ENCODE results near the gene DAAM2. TPM values are rescaled to one million over a fixed set of nuclear protein-coding genes. Genes with fewer than 3 reads are reported as not detected.

DAAM2 gene
- total RNA-seq, 1 donor from 2014 or later = 87.2 TPM

DNA sequence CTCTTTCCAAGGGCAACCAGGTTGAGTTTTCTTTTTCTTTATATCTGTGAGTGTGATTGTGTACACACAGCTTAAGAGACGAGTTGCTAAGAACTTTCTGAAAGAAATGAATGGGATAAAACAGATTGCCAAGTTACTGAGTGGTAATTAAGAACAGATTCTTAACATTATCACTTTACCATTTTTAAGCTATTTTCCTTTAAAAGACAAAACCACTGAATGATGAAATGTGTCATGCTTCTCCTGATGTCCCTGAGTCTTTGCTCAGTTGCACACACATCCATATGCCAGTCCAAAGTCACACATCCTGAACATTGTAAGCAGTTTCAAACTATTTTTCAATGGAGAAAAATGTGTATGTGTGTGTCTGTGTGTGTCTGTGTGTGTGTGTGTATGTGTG is 5.5 kb upstream of the DAAM2 start:
- no peak overlapping the region for H3K4me3 Mint-ChIP-seq (ENCODE audit: unreplicated experiment)
- no peaks in the 10 kb centered on the region for H3K27me3 Mint-ChIP-seq (ENCODE audit: unreplicated experiment)
- DNase-seq (ENCODE audit: extremely low spot score, unreplicated experiment) = no peak
- TF ChIP-seq, protein P1, sequence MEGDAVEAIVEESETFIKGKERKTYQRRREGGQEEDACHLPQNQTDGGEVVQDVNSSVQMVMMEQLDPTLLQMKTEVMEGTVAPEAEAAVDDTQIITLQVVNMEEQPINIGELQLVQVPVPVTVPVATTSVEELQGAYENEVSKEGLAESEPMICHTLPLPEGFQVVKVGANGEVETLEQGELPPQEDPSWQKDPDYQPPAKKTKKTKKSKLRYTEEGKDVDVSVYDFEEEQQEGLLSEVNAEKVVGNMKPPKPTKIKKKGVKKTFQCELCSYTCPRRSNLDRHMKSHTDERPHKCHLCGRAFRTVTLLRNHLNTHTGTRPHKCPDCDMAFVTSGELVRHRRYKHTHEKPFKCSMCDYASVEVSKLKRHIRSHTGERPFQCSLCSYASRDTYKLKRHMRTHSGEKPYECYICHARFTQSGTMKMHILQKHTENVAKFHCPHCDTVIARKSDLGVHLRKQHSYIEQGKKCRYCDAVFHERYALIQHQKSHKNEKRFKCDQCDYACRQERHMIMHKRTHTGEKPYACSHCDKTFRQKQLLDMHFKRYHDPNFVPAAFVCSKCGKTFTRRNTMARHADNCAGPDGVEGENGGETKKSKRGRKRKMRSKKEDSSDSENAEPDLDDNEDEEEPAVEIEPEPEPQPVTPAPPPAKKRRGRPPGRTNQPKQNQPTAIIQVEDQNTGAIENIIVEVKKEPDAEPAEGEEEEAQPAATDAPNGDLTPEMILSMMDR (IDR thresholded peaks at IDR 0.05) = no peak
- H3K27ac Mint-ChIP-seq (ENCODE audit: unreplicated experiment) = no peak overlapping the region
- no peaks in the 10 kb centered on the region for H3K36me3 Mint-ChIP-seq (ENCODE audit: unreplicated experiment)
- peaks cover 12% of the 10 kb centered on the region for H3K9me3 Mint-ChIP-seq (ENCODE audit: unreplicated experiment)
- peaks cover 6% of the 10 kb centered on the region for H3K4me1 Mint-ChIP-seq (ENCODE audit: unreplicated experiment)

DNA sequence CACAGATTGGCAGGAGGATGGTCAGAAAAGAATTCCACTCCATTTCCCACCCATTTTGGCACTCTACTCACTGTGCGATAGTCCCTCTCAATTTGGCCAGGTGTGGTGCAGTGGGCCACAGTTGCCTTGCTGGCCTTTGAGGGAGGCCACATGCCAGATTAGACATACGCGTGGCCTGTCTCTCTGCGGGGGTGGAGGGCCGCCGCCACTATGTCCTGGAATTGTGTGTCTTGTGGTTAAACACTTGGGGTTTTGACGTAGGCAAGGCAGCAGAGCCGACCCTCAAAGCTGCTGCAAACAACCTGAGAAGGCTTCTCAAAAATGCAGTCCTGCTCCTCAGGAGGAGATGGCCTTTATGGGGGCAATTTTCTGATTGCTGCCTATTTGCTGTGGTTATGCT is 4.9 kb upstream of the DAAM2 start:
- Mint-ChIP-seq H3K4me3 (ENCODE audit: unreplicated experiment) (no peak overlapping the region), H3K27ac (ENCODE audit: unreplicated experiment) (no peak overlapping the region), H3K4me1 (ENCODE audit: unreplicated experiment) (peaks cover 10% of the 10 kb centered on the region), H3K9me3 (ENCODE audit: unreplicated experiment) (peaks cover 12% of the 10 kb centered on the region), H3K27me3 (ENCODE audit: unreplicated experiment) (no peaks in the 10 kb centered on the region), H3K36me3 (ENCODE audit: unreplicated experiment) (no peaks in the 10 kb centered on the region)
- DNase-seq (ENCODE audit: extremely low spot score, unreplicated experiment) = no peak
- TF ChIP-seq, protein P1 (IDR thresholded peaks at IDR 0.05) = no peak

DNA sequence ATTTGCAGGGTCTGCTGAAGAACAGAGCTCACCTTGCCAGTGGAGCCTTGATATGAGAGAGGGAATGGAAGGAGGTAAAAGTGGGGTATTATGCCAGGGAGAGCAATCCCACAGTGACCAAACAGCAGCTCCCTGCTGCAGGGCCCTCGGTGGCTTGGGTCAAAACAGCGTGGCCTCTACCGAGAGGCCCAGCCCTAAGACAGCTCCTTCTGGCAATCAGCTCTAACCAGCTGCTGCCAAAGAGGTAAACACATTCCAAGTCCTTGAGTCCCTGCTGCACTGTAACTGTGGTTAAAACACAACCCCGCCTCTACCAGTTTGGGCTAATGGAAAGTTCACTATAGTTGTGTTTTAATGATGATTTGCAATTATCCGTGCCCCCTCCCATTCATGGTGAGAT is 1.4 kb upstream of the DAAM2 start:
- no peak overlapping the region for H3K27ac Mint-ChIP-seq (ENCODE audit: unreplicated experiment)
- H3K4me3 Mint-ChIP-seq (ENCODE audit: unreplicated experiment) = no peak overlapping the region
- TF ChIP-seq, protein P1 (IDR thresholded peaks at IDR 0.05) = no peak
- DNase-seq (ENCODE audit: extremely low spot score, unreplicated experiment) = no peak
- no peaks in the 10 kb centered on the region for H3K9me3 Mint-ChIP-seq (ENCODE audit: unreplicated experiment)
- no peaks in the 10 kb centered on the region for H3K27me3 Mint-ChIP-seq (ENCODE audit: unreplicated experiment)
- peaks cover 42% of the 10 kb centered on the region for H3K4me1 Mint-ChIP-seq (ENCODE audit: unreplicated experiment)
- H3K36me3 Mint-ChIP-seq (ENCODE audit: unreplicated experiment) = peaks cover 9% of the 10 kb centered on the region

DNA sequence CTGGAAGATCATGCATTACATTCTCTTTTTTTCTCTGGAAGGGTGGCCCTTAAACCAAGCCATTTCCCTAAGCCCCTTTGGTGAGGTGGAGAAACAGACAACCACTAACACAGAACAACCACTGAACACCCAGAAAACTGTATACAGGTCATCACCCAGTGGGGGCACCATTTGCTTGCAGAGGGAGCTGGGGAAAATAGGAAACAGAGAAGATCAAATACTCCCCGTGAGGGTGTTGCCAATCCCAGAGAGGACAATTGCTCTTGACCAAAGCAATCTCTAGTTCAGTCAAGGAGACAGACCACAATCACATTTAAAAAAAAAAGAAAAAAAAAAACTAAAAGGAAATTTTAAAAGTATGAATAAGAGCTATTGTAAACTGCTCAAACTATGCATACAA is 865 bp upstream of the DAAM2 start:
- Mint-ChIP-seq H3K27ac (ENCODE audit: unreplicated experiment) (peak overlapping the region; percentile 23), H3K27me3 (ENCODE audit: unreplicated experiment) (no peaks in the 10 kb centered on the region), H3K36me3 (ENCODE audit: unreplicated experiment) (peaks cover 15% of the 10 kb centered on the region), H3K9me3 (ENCODE audit: unreplicated experiment) (no peaks in the 10 kb centered on the region), H3K4me1 (ENCODE audit: unreplicated experiment) (peaks cover 46% of the 10 kb centered on the region), H3K4me3 (ENCODE audit: unreplicated experiment) (peak overlapping the region; percentile 4)
- TF ChIP-seq, protein P1 (IDR thresholded peaks at IDR 0.05) = no peak
- no peak for DNase-seq (ENCODE audit: extremely low spot score, unreplicated experiment)

DNA sequence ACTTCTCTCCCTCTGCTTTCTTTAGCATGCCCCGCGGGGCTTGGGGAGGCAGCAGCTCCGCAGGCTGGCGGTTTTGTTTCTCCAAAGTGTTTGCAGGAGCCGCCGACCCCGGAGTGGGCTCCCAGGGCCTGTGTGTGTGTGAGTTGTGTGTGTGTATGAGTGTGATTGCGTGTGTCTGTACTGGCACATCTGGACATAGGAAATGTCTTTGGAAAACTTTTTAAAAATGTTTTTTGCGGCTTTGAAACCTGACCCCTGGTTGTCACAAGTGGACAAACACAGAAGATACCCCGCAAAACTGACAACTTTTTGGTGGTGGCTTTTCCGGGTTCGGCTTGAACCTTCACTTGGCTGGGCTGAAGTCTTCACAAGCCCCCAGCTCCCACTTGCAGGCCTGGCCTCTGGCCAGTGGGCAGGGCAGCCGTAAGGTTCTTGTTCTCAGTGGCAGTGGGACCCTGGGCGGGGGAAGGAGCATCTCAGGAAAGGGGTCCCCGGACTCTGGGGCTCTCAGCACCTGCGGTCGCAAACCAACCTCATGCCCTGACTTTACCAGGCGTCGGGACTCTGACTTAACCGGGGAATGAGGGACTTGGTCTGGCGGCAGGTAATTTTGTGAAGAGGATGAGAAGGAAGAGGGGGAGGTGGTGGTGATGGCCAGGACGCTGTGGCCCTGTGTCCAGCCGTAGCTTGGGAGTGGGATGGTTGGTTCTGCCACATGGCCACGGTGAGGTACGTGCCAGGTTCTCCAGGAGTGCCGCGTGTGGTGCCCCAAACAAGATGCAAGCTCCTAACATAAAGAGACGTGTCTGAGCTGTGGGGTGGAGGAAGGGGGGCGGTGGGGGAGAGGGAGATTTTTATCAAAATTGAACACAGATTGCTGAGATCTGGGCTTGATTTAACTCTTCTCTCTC is 619 bp downstream of the DAAM2 start:
- Mint-ChIP-seq H3K4me3 (ENCODE audit: unreplicated experiment) (peak overlapping the region; percentile 93), H3K36me3 (ENCODE audit: unreplicated experiment) (peaks cover 23% of the 10 kb centered on the region), H3K27me3 (ENCODE audit: unreplicated experiment) (no peaks in the 10 kb centered on the region), H3K9me3 (ENCODE audit: unreplicated experiment) (no peaks in the 10 kb centered on the region), H3K4me1 (ENCODE audit: unreplicated experiment) (peaks cover 49% of the 10 kb centered on the region), H3K27ac (ENCODE audit: unreplicated experiment) (peak overlapping the region; percentile 92)
- TF ChIP-seq, protein P1 (IDR thresholded peaks at IDR 0.05) = no peak
- DNase-seq (ENCODE audit: extremely low spot score, unreplicated experiment) = no peak
